Measurements from ENCODE around the gene TRPM2.

DNA sequence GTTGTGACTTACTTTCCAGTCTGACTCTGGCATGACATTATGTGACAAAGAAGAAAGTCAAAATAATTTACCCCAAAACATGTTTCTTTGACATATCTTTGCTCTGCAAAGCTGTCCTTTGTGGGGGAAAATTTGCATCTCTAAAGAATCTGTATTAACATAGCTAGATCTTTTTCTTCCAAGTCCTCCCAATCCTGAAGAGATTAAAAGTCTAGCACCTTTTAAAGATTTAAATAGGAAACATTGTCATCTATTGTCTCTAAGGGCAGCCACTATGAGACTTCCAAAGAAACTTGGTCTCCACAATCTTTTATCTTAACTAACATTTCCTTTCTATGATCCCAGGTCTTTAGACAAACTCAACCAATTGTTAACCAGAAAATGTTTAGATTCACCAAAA lies 117.9 kb downstream of the TRPM2 start:
- TF ChIP-seq CBX5 (CRISPR knock-in tag; IDR thresholded peaks at IDR 0.05; ENCODE audit: borderline replicate concordance) = no peak
- TF ChIP-seq ZNF589 (CRISPR knock-in tag; conservative IDR thresholded peaks at IDR 0.05) = no peak
- TF ChIP-seq, protein P1, sequence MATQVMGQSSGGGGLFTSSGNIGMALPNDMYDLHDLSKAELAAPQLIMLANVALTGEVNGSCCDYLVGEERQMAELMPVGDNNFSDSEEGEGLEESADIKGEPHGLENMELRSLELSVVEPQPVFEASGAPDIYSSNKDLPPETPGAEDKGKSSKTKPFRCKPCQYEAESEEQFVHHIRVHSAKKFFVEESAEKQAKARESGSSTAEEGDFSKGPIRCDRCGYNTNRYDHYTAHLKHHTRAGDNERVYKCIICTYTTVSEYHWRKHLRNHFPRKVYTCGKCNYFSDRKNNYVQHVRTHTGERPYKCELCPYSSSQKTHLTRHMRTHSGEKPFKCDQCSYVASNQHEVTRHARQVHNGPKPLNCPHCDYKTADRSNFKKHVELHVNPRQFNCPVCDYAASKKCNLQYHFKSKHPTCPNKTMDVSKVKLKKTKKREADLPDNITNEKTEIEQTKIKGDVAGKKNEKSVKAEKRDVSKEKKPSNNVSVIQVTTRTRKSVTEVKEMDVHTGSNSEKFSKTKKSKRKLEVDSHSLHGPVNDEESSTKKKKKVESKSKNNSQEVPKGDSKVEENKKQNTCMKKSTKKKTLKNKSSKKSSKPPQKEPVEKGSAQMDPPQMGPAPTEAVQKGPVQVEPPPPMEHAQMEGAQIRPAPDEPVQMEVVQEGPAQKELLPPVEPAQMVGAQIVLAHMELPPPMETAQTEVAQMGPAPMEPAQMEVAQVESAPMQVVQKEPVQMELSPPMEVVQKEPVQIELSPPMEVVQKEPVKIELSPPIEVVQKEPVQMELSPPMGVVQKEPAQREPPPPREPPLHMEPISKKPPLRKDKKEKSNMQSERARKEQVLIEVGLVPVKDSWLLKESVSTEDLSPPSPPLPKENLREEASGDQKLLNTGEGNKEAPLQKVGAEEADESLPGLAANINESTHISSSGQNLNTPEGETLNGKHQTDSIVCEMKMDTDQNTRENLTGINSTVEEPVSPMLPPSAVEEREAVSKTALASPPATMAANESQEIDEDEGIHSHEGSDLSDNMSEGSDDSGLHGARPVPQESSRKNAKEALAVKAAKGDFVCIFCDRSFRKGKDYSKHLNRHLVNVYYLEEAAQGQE (IDR thresholded peaks at IDR 0.05; ENCODE audit: borderline replicate concordance in 1 of 2, low read depth in 1 of 2, low read length in 2 of 2) = no peak
- no peak for TF ChIP-seq POLR2A (IDR thresholded peaks at IDR 0.05; ENCODE audit: insufficient read depth in 1 of 2, low read depth in 2 of 2, low read length in 2 of 2)
- TF ChIP-seq POLR2AphosphoS5 (IDR thresholded peaks at IDR 0.05; ENCODE audit: low read depth, low read length) = no peak
- no peak for TF ChIP-seq PHF8 (CRISPR knock-in tag; IDR thresholded peaks at IDR 0.05)
- TF ChIP-seq, protein P2, sequence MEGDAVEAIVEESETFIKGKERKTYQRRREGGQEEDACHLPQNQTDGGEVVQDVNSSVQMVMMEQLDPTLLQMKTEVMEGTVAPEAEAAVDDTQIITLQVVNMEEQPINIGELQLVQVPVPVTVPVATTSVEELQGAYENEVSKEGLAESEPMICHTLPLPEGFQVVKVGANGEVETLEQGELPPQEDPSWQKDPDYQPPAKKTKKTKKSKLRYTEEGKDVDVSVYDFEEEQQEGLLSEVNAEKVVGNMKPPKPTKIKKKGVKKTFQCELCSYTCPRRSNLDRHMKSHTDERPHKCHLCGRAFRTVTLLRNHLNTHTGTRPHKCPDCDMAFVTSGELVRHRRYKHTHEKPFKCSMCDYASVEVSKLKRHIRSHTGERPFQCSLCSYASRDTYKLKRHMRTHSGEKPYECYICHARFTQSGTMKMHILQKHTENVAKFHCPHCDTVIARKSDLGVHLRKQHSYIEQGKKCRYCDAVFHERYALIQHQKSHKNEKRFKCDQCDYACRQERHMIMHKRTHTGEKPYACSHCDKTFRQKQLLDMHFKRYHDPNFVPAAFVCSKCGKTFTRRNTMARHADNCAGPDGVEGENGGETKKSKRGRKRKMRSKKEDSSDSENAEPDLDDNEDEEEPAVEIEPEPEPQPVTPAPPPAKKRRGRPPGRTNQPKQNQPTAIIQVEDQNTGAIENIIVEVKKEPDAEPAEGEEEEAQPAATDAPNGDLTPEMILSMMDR (CRISPR knock-in tag; IDR thresholded peaks at IDR 0.05) = no peak
- TF ChIP-seq TRIM24 (CRISPR knock-in tag; IDR thresholded peaks at IDR 0.05) = no peak
- TF ChIP-seq SRSF1 (optimal IDR thresholded peaks at IDR 0.05; ENCODE audit: low read depth, low read length) = no peak

Measured in HepG2 (cell line).